HEK293 (cell line): ENCODE results near the gene FBLN5.

Experiments
- MEIS1 ChIP-seq: sonication (generic); formaldehyde crosslinking; IDR thresholded peaks from 2 replicates; pipeline ENCODE4 v1.8.1; 2022; ENCODE audit warnings: missing genetic modification reagents, mild to moderate bottlenecking, borderline replicate concordance
- TCF7L2 ChIP-seq: IDR thresholded peaks from 2 replicates; pipeline ENCODE4 v1.6.1; 2011; ENCODE audit warnings: low read depth, mild to moderate bottlenecking, inconsistent platforms, low read length, moderate library complexity, borderline replicate concordance
- ZNF2 ChIP-seq: fragments of 450-650 bp; formaldehyde crosslinking; IDR thresholded peaks from 2 replicates; pipeline ENCODE4 v1.5.1; 2016; ENCODE audit warnings: missing biosample characterization, missing genetic modification characterization
- ZNF239 ChIP-seq: fragments of 450-650 bp; formaldehyde crosslinking; IDR thresholded peaks from 2 replicates; pipeline ENCODE4 v1.5.1; 2016; ENCODE audit warnings: missing biosample characterization, missing genetic modification characterization
- ZNF391 ChIP-seq: fragments of 450-650 bp; formaldehyde crosslinking; IDR thresholded peaks from 2 replicates; pipeline ENCODE4 v1.5.1; 2016; ENCODE audit warnings: low read depth, missing biosample characterization, missing genetic modification characterization, borderline replicate concordance
- ZNF610 ChIP-seq: fragments of 450-650 bp; formaldehyde crosslinking; IDR thresholded peaks from 2 replicates; pipeline ENCODE4 v1.5.1; 2016; ENCODE audit warnings: missing biosample characterization, missing genetic modification characterization, borderline replicate concordance
- ZNF701 ChIP-seq: fragments of 450-650 bp; formaldehyde crosslinking; IDR thresholded peaks from 2 replicates; pipeline ENCODE4 v1.5.1; 2016; ENCODE audit warnings: missing biosample characterization, missing genetic modification characterization
- ZNF776 ChIP-seq: fragments of 450-650 bp; formaldehyde crosslinking; IDR thresholded peaks from 2 replicates; pipeline ENCODE4 v1.5.0; 2017; ENCODE audit warnings: missing biosample characterization, missing genetic modification characterization, borderline replicate concordance
- ZNF785 ChIP-seq: fragments of 450-650 bp; formaldehyde crosslinking; IDR thresholded peaks from 2 replicates; pipeline ENCODE4 v1.5.1; 2016; ENCODE audit warnings: missing biosample characterization, missing genetic modification characterization
- TF ChIP-seq, protein P1 (sequence below): fragments of 450-650 bp; formaldehyde crosslinking; IDR thresholded peaks from 2 replicates; pipeline ENCODE4 v1.5.1; 2016; ENCODE audit warnings: missing biosample characterization, missing genetic modification characterization
- TF ChIP-seq, protein P2 (sequence below): fragments of 450-650 bp; formaldehyde crosslinking; IDR thresholded peaks from 2 replicates; pipeline ENCODE4 v1.5.1; 2016; ENCODE audit warnings: missing biosample characterization, missing genetic modification characterization
- TF ChIP-seq, protein P3 (sequence below): fragments of 450-650 bp; formaldehyde crosslinking; IDR thresholded peaks from 2 replicates; pipeline ENCODE4 v1.5.1; 2016; ENCODE audit warnings: missing biosample characterization, missing genetic modification characterization

DNA sequence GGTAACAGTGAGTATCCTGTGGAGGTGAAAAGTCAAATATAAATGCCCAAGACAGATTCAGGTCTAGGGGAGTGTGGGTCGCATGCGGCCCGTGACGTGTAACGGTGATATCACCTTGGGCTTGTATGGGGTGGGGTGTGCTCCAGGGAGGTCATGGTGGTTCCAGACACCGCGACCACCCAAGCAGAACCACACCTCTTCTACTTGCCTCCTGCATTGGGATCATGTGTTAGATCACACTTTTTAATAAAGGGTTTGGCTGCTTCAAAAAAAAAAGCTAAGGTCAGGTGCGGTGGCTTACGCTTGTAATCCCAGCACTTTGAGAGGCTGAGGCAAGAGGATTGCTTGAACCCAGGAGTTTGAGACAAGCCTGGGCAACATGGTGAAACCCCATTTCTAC is 4.5 kb downstream of the FBLN5 start:
- TF ChIP-seq, protein P1, sequence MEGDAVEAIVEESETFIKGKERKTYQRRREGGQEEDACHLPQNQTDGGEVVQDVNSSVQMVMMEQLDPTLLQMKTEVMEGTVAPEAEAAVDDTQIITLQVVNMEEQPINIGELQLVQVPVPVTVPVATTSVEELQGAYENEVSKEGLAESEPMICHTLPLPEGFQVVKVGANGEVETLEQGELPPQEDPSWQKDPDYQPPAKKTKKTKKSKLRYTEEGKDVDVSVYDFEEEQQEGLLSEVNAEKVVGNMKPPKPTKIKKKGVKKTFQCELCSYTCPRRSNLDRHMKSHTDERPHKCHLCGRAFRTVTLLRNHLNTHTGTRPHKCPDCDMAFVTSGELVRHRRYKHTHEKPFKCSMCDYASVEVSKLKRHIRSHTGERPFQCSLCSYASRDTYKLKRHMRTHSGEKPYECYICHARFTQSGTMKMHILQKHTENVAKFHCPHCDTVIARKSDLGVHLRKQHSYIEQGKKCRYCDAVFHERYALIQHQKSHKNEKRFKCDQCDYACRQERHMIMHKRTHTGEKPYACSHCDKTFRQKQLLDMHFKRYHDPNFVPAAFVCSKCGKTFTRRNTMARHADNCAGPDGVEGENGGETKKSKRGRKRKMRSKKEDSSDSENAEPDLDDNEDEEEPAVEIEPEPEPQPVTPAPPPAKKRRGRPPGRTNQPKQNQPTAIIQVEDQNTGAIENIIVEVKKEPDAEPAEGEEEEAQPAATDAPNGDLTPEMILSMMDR = no peak
- TF ChIP-seq, protein P2, sequence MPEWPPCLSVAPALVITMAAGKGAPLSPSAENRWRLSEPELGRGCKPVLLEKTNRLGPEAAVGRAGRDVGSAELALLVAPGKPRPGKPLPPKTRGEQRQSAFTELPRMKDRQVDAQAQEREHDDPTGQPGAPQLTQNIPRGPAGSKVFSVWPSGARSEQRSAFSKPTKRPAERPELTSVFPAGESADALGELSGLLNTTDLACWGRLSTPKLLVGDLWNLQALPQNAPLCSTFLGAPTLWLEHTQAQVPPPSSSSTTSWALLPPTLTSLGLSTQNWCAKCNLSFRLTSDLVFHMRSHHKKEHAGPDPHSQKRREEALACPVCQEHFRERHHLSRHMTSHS = no peak
- no peak for TF ChIP-seq ZNF776 (tag by site-specific recombination)
- TF ChIP-seq ZNF785 (tag by site-specific recombination) = no peak
- TF ChIP-seq TCF7L2 = no peak
- TF ChIP-seq, protein P3, sequence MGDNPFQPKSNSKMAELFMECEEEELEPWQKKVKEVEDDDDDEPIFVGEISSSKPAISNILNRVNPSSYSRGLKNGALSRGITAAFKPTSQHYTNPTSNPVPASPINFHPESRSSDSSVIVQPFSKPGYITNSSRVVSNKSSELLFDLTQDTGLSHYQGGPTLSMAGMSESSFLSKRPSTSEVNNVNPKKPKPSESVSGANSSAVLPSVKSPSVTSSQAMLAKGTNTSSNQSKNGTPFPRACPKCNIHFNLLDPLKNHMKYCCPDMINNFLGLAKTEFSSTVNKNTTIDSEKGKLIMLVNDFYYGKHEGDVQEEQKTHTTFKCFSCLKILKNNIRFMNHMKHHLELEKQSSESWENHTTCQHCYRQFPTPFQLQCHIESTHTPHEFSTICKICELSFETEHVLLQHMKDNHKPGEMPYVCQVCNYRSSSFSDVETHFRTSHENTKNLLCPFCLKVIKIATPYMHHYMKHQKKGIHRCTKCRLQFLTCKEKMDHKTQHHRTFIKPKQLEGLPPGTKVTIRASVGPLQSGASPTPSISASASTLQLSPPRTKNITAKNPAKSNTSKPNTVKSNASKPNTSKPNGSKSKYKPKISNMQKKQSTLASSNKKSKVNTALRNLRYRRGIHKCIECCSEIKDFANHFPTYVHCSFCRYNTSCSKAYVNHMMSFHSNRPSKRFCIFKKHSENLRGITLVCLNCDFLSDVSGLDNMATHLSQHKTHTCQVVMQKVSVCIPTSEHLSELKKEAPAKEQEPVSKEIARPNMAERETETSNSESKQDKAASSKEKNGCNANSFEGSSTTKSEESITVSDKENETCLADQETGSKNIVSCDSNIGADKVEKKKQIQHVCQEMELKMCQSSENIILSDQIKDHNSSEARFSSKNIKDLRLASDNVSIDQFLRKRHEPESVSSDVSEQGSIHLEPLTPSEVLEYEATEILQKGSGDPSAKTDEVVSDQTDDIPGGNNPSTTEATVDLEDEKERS (tag by site-specific recombination) = no peak
- no peak for TF ChIP-seq MEIS1 (CRISPR knock-in tag)
- TF ChIP-seq ZNF391 (tag by site-specific recombination) = no peak
- TF ChIP-seq ZNF610 = no peak
- no peak for TF ChIP-seq ZNF2 (tag by site-specific recombination)
- no peak for TF ChIP-seq ZNF239
- no peak for TF ChIP-seq ZNF701 (tag by site-specific recombination)
